DOHH2 (cell line): ENCODE results near the gene SIAH2.

Experiments
- H3F3A ChIP-seq: fragments of 200-600 bp; sonication (generic), shearing (Covaris generic); 2 replicates; pipeline ENCODE4 v1.6.0; 2016; ENCODE audit warnings: antibody characterized with exemption, mild to moderate bottlenecking; ENCODE audit not compliant: control insufficient read depth, insufficient read depth
- H3K27ac ChIP-seq: fragments of 200-600 bp; sonication (generic); 2 replicates; pipeline ENCODE4 v1.5.1; 2014; ENCODE audit warnings: low read depth, mild to moderate bottlenecking, low read length, moderate library complexity
- H3K27me3 ChIP-seq: fragments of 200-600 bp; sonication (generic); 2 replicates; pipeline ENCODE4 v1.6.1; 2014; ENCODE audit warnings: mild to moderate bottlenecking, low read length, mixed read lengths; ENCODE audit not compliant: control insufficient read depth
- H3K36me3 ChIP-seq: fragments of 200-600 bp; sonication (generic); 2 replicates; pipeline ENCODE4 v1.6.1; 2014; ENCODE audit warnings: mild to moderate bottlenecking, low read length, moderate library complexity, mixed read lengths; ENCODE audit not compliant: control insufficient read depth
- H3K4me1 ChIP-seq: fragments of 200-600 bp; sonication (generic); 2 replicates; pipeline ENCODE4 v1.6.1; 2014; ENCODE audit warnings: mild to moderate bottlenecking, low read length, mixed read lengths; ENCODE audit not compliant: control insufficient read depth
- H3K4me2 ChIP-seq: fragments of 200-600 bp; sonication (generic); 2 replicates; pipeline ENCODE4 v1.6.0; 2014; ENCODE audit warnings: mild to moderate bottlenecking, low read length, moderate library complexity
- H3K4me3 ChIP-seq: fragments of 200-600 bp; sonication (generic); 2 replicates; pipeline ENCODE4 v1.5.1; 2014; ENCODE audit warnings: mild to moderate bottlenecking, low read length, mixed read lengths
- H3K79me2 ChIP-seq: fragments of 200-600 bp; sonication (generic); 2 replicates; pipeline ENCODE4 v1.6.1; 2014; ENCODE audit warnings: mild to moderate bottlenecking, low read length, mixed read lengths; ENCODE audit not compliant: control insufficient read depth
- H3K9me2 ChIP-seq: fragments of 200-600 bp; sonication (generic); replicated peaks from 2 replicates; pipeline ENCODE4 v1.6.1; 2014; ENCODE audit warnings: mild to moderate bottlenecking, low read length, mixed read lengths; ENCODE audit not compliant: control insufficient read depth
- H3K9me3 ChIP-seq: fragments of 200-600 bp; sonication (generic); 2 replicates; pipeline ENCODE4 v1.6.1; 2014; ENCODE audit warnings: antibody characterized with exemption, low read length, mixed read lengths; ENCODE audit not compliant: control insufficient read depth, insufficient read depth
- H4K20me1 ChIP-seq: fragments of 200-600 bp; sonication (generic); 2 replicates; pipeline ENCODE4 v1.6.0; 2014; ENCODE audit warnings: low read depth, mild to moderate bottlenecking, antibody characterized with exemption, low read length, moderate library complexity; ENCODE audit not compliant: control insufficient read depth, insufficient read depth
- EZH2phosphoT487 ChIP-seq: fragments of 200-600 bp; sonication (generic); IDR thresholded peaks from 2 replicates; pipeline ENCODE4 v1.6.1; 2017; ENCODE audit warnings: borderline replicate concordance, mild to moderate bottlenecking, antibody characterized with exemption, low read length, moderate library complexity, mixed read lengths
- TF ChIP-seq, protein P1 (sequence below): fragments of 200-600 bp; sonication (generic); IDR thresholded peaks from one replicate; pipeline ENCODE4 v1.5.1; 2014; ENCODE audit warnings: antibody characterized with exemption, mild to moderate bottlenecking, low read depth, low read length; ENCODE audit not compliant: poor library complexity, severe bottlenecking

SIAH2 gene

DNA sequence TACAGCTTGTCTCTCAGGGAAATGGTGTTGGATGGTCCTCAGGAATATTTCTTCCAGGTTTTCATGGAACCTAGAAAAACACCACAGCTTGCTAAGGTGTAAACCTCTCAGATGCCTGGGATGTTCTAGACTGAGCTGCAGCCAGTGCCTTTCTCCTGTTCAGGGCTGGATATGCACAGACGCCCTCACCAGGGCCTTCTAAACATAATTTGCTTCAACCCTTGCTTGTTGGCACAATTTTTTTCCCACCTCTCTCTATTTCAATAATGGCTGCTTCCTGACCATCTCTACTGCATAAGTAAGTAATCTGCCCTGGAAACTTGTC is 28.2 kb downstream of the SIAH2 start:
- Histone ChIP-seq H3K27ac (no peak overlapping the region), H3K27me3 (peaks cover 41% of the 10 kb centered on the region), H3K79me2 (no peaks in the 10 kb centered on the region), H4K20me1 (peaks cover 13% of the 10 kb centered on the region; the same call in 1 of the 2 replicates), H3K36me3 (no peaks in the 10 kb centered on the region), H3F3A (0 out of 2 replicates have a peak, but pooled peaks cover 2% of the 10 kb centered on the region), H3K4me3 (no peak overlapping the region), H3K9me2 (no peaks in the 10 kb centered on the region), H3K9me3 (no peaks in the 10 kb centered on the region), H3K4me2 (no peak overlapping the region), H3K4me1 (peaks cover 17% of the 10 kb centered on the region)
- TF ChIP-seq, protein P1, sequence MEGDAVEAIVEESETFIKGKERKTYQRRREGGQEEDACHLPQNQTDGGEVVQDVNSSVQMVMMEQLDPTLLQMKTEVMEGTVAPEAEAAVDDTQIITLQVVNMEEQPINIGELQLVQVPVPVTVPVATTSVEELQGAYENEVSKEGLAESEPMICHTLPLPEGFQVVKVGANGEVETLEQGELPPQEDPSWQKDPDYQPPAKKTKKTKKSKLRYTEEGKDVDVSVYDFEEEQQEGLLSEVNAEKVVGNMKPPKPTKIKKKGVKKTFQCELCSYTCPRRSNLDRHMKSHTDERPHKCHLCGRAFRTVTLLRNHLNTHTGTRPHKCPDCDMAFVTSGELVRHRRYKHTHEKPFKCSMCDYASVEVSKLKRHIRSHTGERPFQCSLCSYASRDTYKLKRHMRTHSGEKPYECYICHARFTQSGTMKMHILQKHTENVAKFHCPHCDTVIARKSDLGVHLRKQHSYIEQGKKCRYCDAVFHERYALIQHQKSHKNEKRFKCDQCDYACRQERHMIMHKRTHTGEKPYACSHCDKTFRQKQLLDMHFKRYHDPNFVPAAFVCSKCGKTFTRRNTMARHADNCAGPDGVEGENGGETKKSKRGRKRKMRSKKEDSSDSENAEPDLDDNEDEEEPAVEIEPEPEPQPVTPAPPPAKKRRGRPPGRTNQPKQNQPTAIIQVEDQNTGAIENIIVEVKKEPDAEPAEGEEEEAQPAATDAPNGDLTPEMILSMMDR: no peak
- no peak for TF ChIP-seq EZH2phosphoT487

DNA sequence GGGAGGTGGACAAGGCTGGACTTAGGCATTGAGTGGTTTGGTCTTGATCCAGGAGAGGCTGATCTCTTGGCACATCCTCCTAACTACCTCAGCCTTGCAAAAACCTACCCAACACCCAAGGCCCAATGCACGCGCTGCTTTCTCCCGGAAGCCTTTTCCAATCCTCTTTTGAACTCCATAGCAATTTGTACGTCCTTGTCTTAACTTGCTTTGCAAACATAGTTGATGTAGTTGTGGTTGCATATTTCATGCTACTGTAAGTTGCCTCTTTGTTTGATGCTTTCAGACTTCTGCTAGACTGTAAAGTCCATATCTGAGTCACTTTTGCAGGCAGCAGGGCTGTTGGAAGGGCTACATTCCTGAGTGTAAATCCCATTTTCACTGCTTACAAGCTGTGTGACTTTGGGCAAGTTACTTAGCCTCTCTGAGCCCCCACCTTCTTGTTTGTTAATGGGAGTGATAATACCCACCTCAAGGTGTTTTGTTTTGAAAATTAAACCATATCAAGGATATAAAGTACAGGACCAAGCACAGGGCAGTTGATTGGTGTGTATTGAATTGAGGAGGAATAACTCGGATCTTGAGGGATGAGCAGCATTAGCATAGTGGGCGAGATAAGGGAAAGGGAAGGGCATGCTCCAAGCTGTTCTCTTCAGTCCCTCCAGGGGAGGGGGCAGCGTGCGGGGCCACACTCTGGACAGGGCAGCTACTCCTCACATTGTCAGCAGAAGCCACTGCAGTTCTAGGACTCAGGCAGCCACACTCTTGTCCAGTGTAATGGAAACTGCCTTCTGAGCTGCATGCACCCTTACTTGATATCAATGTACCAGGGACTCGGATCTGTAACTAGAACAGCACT is 28.8 kb downstream of the SIAH2 start:
- no peak overlapping the region for H3K4me3 ChIP-seq
- no peaks in the 10 kb centered on the region for H3K36me3 ChIP-seq
- H3K4me1 ChIP-seq: peaks cover 11% of the 10 kb centered on the region
- H4K20me1 ChIP-seq: peaks cover 13% of the 10 kb centered on the region; the same call in 1 of the 2 replicates
- H3K27ac ChIP-seq: no peak overlapping the region
- no peak for TF ChIP-seq EZH2phosphoT487
- TF ChIP-seq, protein P1: no peak
- no peak overlapping the region for H3K4me2 ChIP-seq
- no peaks in the 10 kb centered on the region for H3K79me2 ChIP-seq
- no peaks in the 10 kb centered on the region for H3K9me3 ChIP-seq
- H3F3A ChIP-seq: no peaks in the 10 kb centered on the region
- H3K9me2 ChIP-seq: no peaks in the 10 kb centered on the region
- peaks cover 41% of the 10 kb centered on the region for H3K27me3 ChIP-seq

DNA sequence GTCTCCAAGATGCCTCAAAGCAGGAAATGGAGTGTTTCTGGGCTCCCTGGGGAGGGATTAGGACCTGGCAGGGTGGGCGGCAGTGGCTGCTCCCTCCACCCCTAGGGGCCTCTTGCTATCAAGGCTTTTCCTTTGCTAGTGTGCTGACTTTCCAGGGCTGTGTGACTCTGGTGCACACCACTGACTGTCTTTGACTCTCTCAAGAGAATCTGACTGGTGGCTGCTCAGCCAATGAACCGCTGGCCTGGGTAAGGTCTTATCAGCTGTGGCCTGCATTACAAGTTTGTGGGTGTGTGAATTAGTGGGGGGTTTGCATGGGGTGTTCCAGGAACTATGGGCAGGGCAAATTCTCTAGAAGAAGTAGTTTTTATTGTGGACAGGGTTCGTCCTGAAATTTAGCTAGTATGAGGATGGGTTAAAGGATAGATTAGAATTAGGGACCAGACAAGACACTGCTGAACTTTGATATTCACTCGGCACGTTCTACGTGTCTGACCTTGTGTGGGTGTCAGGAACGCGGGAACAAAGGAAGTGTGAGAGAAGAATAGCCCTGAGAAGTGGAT is 29.5 kb downstream of the SIAH2 start:
- Histone ChIP-seq H3K36me3 (no peaks in the 10 kb centered on the region), H3K4me3 (no peak overlapping the region), H3K27ac (no peak overlapping the region), H3K79me2 (no peaks in the 10 kb centered on the region), H3K27me3 (peaks cover 39% of the 10 kb centered on the region), H3K4me1 (peaks cover 4% of the 10 kb centered on the region), H4K20me1 (peaks cover 11% of the 10 kb centered on the region; the same call in 1 of the 2 replicates), H3F3A (no peaks in the 10 kb centered on the region), H3K4me2 (no peak overlapping the region), H3K9me2 (no peaks in the 10 kb centered on the region), H3K9me3 (no peaks in the 10 kb centered on the region)
- no peak for TF ChIP-seq EZH2phosphoT487
- TF ChIP-seq, protein P1: no peak
